ENCODE data around the gene PALS1.

PALS1 gene

GRCh38 chr14:67221248-67221981 is 19.8 kb upstream of the PALS1 start:
- H3K4me3 ChIP-seq (ENCODE audit: low read depth, low read length) = no peak overlapping the region
- no peak for TF ChIP-seq CTCF (IDR thresholded peaks at IDR 0.05; ENCODE audit: borderline replicate concordance, insufficient read depth, low read depth, low read length)

DNA sequence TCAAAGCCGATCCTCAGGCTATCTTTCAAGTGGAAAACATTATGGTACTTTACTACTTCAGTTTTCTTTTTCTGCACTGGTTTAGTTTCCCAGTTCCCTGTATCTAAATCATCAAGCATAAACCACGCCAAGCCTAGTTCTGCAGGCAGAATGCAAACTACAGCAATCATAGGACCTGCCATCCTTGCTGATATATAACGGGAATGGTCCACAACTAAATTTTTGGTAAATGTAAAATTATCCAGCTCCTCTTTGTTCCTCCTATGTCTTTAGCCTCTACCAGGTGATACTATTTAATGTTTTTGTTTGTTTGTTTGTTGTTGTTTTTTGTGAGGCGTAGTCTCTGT is 19.3 kb upstream of the PALS1 start:
- H3K4me3 ChIP-seq (ENCODE audit: low read depth, low read length) = no peak overlapping the region

GRCh38 chr14:67225523-67225922 is 15.7 kb upstream of the PALS1 start:
- H3K4me3 ChIP-seq (ENCODE audit: low read depth, low read length) = no peak overlapping the region
- TF ChIP-seq CTCF (IDR thresholded peaks at IDR 0.05; ENCODE audit: borderline replicate concordance, insufficient read depth, low read depth, low read length) = no peak

More for the DNA sequence above, 19.3 kb upstream of the PALS1 start:
- no peak for TF ChIP-seq CTCF (IDR thresholded peaks at IDR 0.05; ENCODE audit: borderline replicate concordance, insufficient read depth, low read depth, low read length)

GRCh38 chr14:67228325-67228984 is 12.8 kb upstream of the PALS1 start:
- H3K4me3 ChIP-seq (ENCODE audit: low read depth, low read length) = no peak overlapping the region

DNA sequence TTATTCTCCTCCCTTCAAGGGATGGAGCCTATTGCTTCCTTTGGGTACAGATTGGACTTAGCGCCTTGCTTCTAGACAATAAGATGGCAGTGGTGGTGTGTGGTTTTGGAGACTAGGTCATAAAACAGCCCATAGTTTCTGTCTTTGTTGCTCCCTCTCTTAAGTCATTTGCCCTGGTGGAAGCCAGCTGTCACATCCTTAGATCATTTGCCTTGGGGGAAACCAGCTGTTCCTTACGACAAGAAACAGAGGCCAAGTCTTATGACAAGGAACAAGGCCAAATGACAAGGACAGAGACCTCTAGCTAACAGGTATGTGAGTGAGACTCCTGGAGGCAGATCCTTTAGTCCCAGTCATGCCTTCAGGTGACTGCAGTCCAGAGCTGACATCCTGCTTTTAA is 9.2 kb upstream of the PALS1 start:
- no peak for TF ChIP-seq CTCF (IDR thresholded peaks at IDR 0.05; ENCODE audit: borderline replicate concordance, insufficient read depth, low read depth, low read length)
- no peak overlapping the region for H3K4me3 ChIP-seq (ENCODE audit: low read depth, low read length)

More at GRCh38 chr14:67228325-67228984, 12.8 kb upstream of the PALS1 start:
- no peak for TF ChIP-seq CTCF (IDR thresholded peaks at IDR 0.05; ENCODE audit: borderline replicate concordance, insufficient read depth, low read depth, low read length)

- TF ChIP-seq CTCF (IDR thresholded peaks at IDR 0.05; ENCODE audit: borderline replicate concordance, insufficient read depth, low read depth, low read length) = no peak
- H3K4me3 ChIP-seq (ENCODE audit: low read depth, low read length) = no peak overlapping the region
Observed at GRCh38 chr14:67232621-67233020, 8.6 kb upstream of the PALS1 start.

DNA sequence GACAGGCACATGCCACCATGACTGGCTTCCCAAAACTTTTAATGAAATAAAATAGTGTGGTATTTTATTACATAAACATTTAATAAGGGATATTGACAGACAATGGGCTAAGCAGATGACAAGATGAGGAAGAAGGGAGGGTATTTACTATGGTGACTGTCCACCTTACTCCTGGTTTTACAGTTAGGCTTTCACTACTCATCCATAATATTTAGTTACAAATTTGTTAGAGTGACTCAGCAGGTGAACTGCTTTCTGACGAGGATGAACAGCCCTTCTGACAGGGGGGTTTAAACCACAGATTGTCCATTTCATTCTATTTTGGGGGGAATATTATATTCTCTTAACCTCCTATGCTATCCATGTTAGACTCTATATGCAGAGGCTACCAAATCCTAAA is 3.6 kb upstream of the PALS1 start:
- no peak for TF ChIP-seq CTCF (IDR thresholded peaks at IDR 0.05; ENCODE audit: borderline replicate concordance, insufficient read depth, low read depth, low read length)
- H3K4me3 ChIP-seq (ENCODE audit: low read depth, low read length) = no peak overlapping the region
